Prostate gland (tissue), 2 donors: ENCODE data around the gene CSF1R. TPM values are rescaled to one million over a fixed set of nuclear protein-coding genes. Genes with fewer than 3 reads are reported as not detected.

Source experiments
- DNase-seq: peaks from one replicate; pipeline ENCODE4 v3.0.0-alpha.2; 2019; ENCODE audit warnings: low spot score
- H3K27ac ChIP-seq, 2 donors: fragments of 200-600 bp; sonication (generic); 2 replicates each; pipeline ENCODE4 v1.5.1; 2017 to 2019
- H3K27me3 ChIP-seq: fragments of 200-600 bp; sonication (generic); replicated peaks from 2 replicates; pipeline ENCODE4 v1.5.1; 2019; ENCODE audit not compliant: insufficient read depth
- H3K36me3 ChIP-seq, 2 donors: fragments of 200-600 bp; sonication (generic); 1 replicate in 1 of 2; 2 replicates in 1 of 2; pipeline versions ENCODE4 v1.5.1 to v1.8.1; 2017 to 2019
- H3K4me1 ChIP-seq: fragments of 200-600 bp; sonication (generic); replicated peaks from 2 replicates; pipeline ENCODE4 v1.5.1; 2019
- H3K4me3 ChIP-seq, 2 donors: fragments of 200-600 bp; sonication (generic); 2 replicates each; pipeline ENCODE4 v1.5.1; 2017 to 2019
- H3K9me3 ChIP-seq: fragments of 200-600 bp; sonication (generic); 2 replicates; pipeline ENCODE4 v1.5.1; 2017
- POLR2A ChIP-seq: fragments of 450-650 bp; IDR thresholded peaks from one replicate; pipeline ENCODE4 v1.6.1; 2016; ENCODE audit warnings: antibody characterized with exemption, mild to moderate bottlenecking
- POLR2AphosphoS5 ChIP-seq: sonication (generic); formaldehyde crosslinking; IDR thresholded peaks from one replicate; pipeline ENCODE4 v1.6.1; 2017; ENCODE audit warnings: antibody characterized with exemption
- WGBS: methylation state at CpG from one replicate; pipeline ENCODE4 v1.1.5; 2018; 5-methylcytosine and 5-hydroxymethylcytosine counted together
- intact Hi-C: fragments of 100-400 bp; cut with DNase I; formaldehyde crosslinking; loops from one replicate; pipeline ENCODE4 v1.14.2; 2022
- total RNA-seq, 2 donors: library from RNA; depleted of rRNA; stranded (reverse); fragments of >200 nt; gene quantifications; one replicate each; pipeline ENCODE4 v1.1.0, GENCODE V29; 2016
- TF ChIP-seq, protein P1 (sequence below), 4 experiments: fragments of 200-600 bp in 2 of 4; fragments of 450-650 bp in 2 of 4; sonication (generic) in 2 of 4; IDR thresholded peaks; 1 replicate in 3 of 4; 2 replicates in 1 of 4; pipeline ENCODE4 v1.5.1; 2016 to 2019; ENCODE audit warnings: antibody characterized with exemption in 4 of 4, mild to moderate bottlenecking in 2 of 4, moderate library complexity in 2 of 4

CSF1R gene
- total RNA-seq, 2 donors from 2014 or later, result 11.0 to 36.4 TPM

DNA sequence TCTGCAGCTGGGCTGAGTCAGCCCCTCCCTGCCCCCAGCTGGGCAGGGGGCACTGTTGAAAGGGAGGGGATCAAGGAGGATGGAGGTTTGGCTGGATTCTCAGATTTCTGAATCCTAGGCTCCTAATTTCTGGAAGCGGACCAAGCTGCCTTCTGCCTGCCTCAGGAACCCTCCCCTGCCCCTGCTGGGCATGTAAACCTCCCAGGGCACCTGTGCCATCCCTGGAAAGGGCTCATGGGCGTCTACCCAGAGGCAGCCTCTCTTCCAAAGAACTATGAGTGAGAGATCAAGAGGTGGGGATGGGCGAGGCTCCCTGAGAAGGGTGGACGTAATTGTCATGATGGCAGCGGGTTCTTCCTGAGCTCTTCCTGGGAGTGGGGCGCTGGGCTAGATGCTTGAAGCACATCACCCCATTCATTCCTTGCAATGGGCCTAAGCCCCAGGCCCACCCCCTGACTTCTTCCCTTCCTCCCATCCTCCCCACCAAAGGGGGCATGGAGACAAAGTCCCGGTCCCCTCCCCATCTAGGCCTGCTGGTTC lies 21.6 kb downstream of the CSF1R start:
- intact Hi-C loops, result no loop called here
- Histone ChIP-seq H3K36me3 (no peaks in the 10 kb centered on the region), H3K27ac (no peak overlapping the region), H3K27me3 (no peaks in the 10 kb centered on the region), H3K4me1 (no peaks in the 10 kb centered on the region), H3K9me3 (no peaks in the 10 kb centered on the region), H3K4me3 (no peak overlapping the region)
- 83% methylated on average over 7 of the region's 7 CpGs for WGBS
- DNase-seq, result no peak
- no peak for TF ChIP-seq POLR2A
- TF ChIP-seq, protein P1, sequence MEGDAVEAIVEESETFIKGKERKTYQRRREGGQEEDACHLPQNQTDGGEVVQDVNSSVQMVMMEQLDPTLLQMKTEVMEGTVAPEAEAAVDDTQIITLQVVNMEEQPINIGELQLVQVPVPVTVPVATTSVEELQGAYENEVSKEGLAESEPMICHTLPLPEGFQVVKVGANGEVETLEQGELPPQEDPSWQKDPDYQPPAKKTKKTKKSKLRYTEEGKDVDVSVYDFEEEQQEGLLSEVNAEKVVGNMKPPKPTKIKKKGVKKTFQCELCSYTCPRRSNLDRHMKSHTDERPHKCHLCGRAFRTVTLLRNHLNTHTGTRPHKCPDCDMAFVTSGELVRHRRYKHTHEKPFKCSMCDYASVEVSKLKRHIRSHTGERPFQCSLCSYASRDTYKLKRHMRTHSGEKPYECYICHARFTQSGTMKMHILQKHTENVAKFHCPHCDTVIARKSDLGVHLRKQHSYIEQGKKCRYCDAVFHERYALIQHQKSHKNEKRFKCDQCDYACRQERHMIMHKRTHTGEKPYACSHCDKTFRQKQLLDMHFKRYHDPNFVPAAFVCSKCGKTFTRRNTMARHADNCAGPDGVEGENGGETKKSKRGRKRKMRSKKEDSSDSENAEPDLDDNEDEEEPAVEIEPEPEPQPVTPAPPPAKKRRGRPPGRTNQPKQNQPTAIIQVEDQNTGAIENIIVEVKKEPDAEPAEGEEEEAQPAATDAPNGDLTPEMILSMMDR (IDR thresholded peaks at IDR 0.05), result no peak

DNA sequence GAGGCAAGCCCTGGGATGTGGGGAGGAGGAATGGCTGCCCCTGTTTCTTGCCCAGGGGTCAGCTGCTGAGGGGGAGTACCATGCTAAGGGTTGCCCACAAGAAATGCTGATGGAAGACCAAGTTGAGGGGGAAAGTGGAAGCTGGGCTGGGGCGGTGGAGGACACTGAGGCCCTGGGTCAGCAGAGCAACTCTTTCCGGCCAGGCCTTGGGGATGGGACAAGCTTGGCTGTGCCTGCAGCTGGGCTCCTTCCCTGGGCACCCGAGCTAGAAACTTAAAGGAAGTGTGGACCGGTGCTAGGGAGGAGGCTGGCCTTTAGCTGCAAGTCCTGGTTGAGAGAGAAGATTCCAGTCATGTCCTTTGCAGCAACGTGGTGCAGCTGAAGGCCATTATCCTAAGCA lies 22.7 kb downstream of the CSF1R start:
- H3K4me3 ChIP-seq, result no peak overlapping the region
- no peak overlapping the region for H3K27ac ChIP-seq
- no peaks in the 10 kb centered on the region for H3K9me3 ChIP-seq
- no peaks in the 10 kb centered on the region for H3K36me3 ChIP-seq
- no peaks in the 10 kb centered on the region for H3K27me3 ChIP-seq
- TF ChIP-seq POLR2AphosphoS5, result no peak
- TF ChIP-seq, protein P1 (IDR thresholded peaks at IDR 0.05), result no peak
- TF ChIP-seq POLR2A, result no peak
- DNase-seq, result no peak
- H3K4me1 ChIP-seq, result no peaks in the 10 kb centered on the region
- intact Hi-C loops, result no loop called here
- 80% methylated on average over 5 of the region's 5 CpGs for WGBS

DNA sequence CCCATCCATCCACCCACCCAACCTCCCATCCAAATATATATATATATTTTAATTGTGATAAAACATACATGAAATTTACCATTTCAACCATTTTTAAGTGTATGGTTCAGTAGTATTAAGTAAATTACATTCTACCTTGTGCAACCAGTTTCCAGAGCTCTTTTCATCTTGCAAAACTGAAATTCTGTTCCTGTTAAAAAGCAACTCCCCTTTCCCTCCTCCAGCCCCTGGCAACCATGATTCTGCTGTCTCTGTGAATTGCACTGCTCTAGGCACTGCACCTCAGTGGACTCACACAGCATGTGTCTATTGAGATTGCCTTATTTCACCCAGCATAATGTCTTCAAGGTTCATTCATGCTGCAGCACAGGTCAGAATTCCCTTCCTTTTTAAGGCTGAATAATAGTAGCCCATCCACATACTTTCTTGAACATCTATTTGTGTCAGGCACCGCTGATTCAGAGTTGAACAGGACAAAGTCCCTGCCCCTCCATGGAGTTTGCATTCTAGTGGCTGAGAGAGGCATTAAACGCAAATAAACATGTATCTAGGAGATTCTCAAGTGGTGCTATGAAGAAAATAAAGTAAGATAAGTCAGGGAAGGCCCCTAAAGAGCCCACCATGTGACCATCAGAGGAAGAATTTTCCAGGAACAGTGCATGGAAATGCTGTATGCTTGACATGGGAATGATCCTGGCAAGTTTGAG lies 24.0 kb downstream of the CSF1R start:
- TF ChIP-seq POLR2AphosphoS5, result no peak
- no peak for TF ChIP-seq POLR2A
- TF ChIP-seq, protein P1 (IDR thresholded peaks at IDR 0.05), result no peak
- intact Hi-C loops, result no loop called here
- WGBS, result 88% methylated on average over 2 of the region's 2 CpGs
- Histone ChIP-seq H3K36me3 (no peaks in the 10 kb centered on the region), H3K4me3 (no peak overlapping the region), H3K27me3 (no peaks in the 10 kb centered on the region), H3K27ac (no peak overlapping the region), H3K4me1 (no peaks in the 10 kb centered on the region), H3K9me3 (no peaks in the 10 kb centered on the region)
- DNase-seq, result no peak

DNA sequence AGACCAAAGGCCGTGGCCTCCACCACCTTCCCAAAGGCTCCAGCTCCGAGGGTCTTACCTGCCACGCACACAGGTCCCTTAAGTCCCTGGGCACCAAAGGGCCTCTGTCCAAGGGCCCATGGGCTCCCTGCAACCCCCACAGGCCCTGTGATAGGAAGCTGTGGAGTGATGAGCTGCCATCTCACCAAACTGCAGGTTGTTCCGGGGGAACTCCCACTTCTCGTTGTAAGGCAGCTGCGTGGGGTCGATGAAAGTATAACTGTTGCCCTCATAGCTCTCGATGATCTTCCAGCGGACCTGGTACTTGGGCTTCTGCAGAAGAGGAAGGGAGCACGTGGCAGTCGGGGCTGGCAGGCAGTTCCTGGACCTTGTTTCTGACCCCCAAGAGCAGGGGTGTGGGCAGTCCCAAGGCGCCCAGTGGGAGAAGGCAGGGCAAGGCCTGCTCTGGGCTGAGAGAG lies 24.8 kb downstream of the CSF1R start:
- no peak for DNase-seq
- Histone ChIP-seq H3K27me3 (no peaks in the 10 kb centered on the region), H3K9me3 (no peaks in the 10 kb centered on the region), H3K27ac (no peak overlapping the region), H3K4me3 (no peak overlapping the region), H3K36me3 (no peaks in the 10 kb centered on the region), H3K4me1 (no peaks in the 10 kb centered on the region)
- 85% methylated on average over 12 of the region's 12 CpGs for WGBS
- TF ChIP-seq, protein P1 (IDR thresholded peaks at IDR 0.05), result no peak
- TF ChIP-seq POLR2AphosphoS5 (no peak), POLR2A (no peak)
- intact Hi-C loops, result no loop called here

DNA sequence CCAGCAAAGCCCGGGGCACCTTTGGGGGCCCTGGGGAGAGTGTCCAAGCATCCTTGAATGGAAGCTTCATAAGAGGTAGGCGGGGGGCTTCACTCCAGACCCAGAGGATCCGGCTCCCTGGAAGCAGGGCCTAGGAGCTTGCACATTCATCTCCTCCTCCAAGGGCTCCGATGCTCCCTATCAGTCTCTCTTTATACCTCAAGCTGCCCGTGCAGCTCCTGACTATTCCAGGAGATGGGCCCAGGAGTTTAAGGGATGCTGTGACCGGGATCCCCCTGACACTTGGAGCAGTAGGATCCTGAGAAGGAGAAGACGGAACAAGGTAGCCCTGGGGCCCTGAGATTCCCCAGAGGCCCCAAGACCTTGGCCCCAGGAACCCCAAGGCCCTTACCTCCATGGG lies 25.9 kb downstream of the CSF1R start:
- H3K4me3 ChIP-seq, result no peak overlapping the region
- H3K27me3 ChIP-seq, result no peaks in the 10 kb centered on the region
- intact Hi-C loops, result no loop called here
- H3K4me1 ChIP-seq, result no peaks in the 10 kb centered on the region
- H3K27ac ChIP-seq, result no peak overlapping the region
- no peaks in the 10 kb centered on the region for H3K9me3 ChIP-seq
- TF ChIP-seq, protein P1 (IDR thresholded peaks at IDR 0.05), result no peak
- TF ChIP-seq POLR2A, result no peak
- TF ChIP-seq POLR2AphosphoS5, result no peak
- H3K36me3 ChIP-seq, result no peaks in the 10 kb centered on the region
- WGBS, result 89% methylated on average over 7 of the region's 7 CpGs
- DNase-seq, result no peak
